Uterus (tissue), 4 donors: ENCODE data around the gene RMI2. TPM values are rescaled to one million over a fixed set of nuclear protein-coding genes. Genes with fewer than 3 reads are reported as not detected.

Experiments
- DNase-seq, 2 donors: peaks; one replicate each; pipeline ENCODE4 v3.0.0-alpha.2; 2019 to 2020
- H3K27ac ChIP-seq, 2 donors: fragments of 200-600 bp; sonication (generic); 1 replicate in 1 of 2; 2 replicates in 1 of 2; pipeline ENCODE4 v1.5.1; 2016 to 2018
- H3K27me3 ChIP-seq, 2 donors: fragments of 200-600 bp; sonication (generic); one replicate each; pipeline ENCODE4 v1.5.1; 2018 to 2019; ENCODE audit warnings: control low read depth in 1 of 2
- H3K36me3 ChIP-seq, 2 donors: fragments of 200-600 bp; sonication (generic); one replicate each; pipeline ENCODE4 v1.5.1; 2019; ENCODE audit warnings: control low read depth in 1 of 2
- H3K4me1 ChIP-seq, 2 donors: fragments of 200-600 bp; sonication (generic); one replicate each; pipeline ENCODE4 v1.5.1; 2018 to 2019; ENCODE audit warnings: control low read depth in 1 of 2
- H3K4me3 ChIP-seq, 2 donors: fragments of 200-600 bp; sonication (generic); 1 replicate in 1 of 2; 2 replicates in 1 of 2; pipeline ENCODE4 v1.5.1; 2018 to 2019; ENCODE audit warnings: mild to moderate bottlenecking in 1 of 2
- H3K9me3 ChIP-seq, 2 donors: fragments of 200-600 bp; sonication (generic); one replicate each; pipeline ENCODE4 v1.5.1; 2019; ENCODE audit warnings: control low read depth in 1 of 2
- POLR2A ChIP-seq, 2 donors: fragments of 450-650 bp; IDR thresholded peaks; one replicate each; pipeline ENCODE4 v1.6.1; 2016; ENCODE audit warnings: antibody characterized with exemption in 2 of 2, mild to moderate bottlenecking in 1 of 2, moderate library complexity in 1 of 2
- intact Hi-C: fragments of 100-400 bp; cut with DNase I; formaldehyde crosslinking; loops from one replicate; pipeline ENCODE4 v1.15.1; 2023; ENCODE audit warnings: low total_unique reads
- total RNA-seq, 4 donors: library from RNA; depleted of rRNA in 3 of 4; stranded (reverse); fragments of >200 nt in 3 of 4; gene quantifications; one replicate each; pipeline versions ENCODE4 v1.1.0 to v1.2.4, GENCODE V29; 2014 to 2023
- TF ChIP-seq, protein P1 (sequence below), 4 experiments: fragments of 200-600 bp in 2 of 4; fragments of 450-650 bp in 2 of 4; sonication (generic) in 2 of 4; IDR thresholded peaks; one replicate each; pipeline ENCODE4 v1.5.1; 2016 to 2019; ENCODE audit warnings: antibody characterized with exemption in 4 of 4, mild to moderate bottlenecking in 2 of 4, moderate library complexity in 1 of 4
- donor health status: DM: yes; HTN: yes; CAD: no.

Gene RMI2
- total RNA-seq, 4 donors from 2014 or later: 0.49 to 15.3 TPM; not detected in 2

DNA sequence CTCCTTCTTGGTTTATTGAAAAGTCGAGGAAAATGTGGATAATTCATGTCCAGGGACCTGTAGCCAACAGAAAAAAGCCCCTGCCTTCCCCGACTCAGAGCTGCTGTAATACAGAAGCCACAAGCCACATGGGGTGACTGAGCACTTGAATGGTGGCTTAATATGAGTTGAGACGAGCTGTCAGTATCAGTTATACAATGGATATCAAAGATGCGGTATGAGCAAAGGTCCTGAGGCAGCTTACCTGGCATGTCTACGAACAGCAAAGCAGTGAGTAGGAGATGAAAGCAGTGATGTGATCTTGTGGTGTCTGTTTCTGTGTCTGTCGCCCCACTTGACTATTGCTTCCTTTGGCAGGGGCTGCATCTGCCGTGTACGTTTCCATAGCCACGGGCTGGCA, 12.2 kb upstream of the RMI2 start:
- no peak for DNase-seq
- Histone ChIP-seq H3K9me3 (no peaks in the 10 kb centered on the region), H3K4me3 (no peak overlapping the region), H3K27ac (no peak overlapping the region), H3K36me3 (no peaks in the 10 kb centered on the region), H3K27me3 (no peaks in the 10 kb centered on the region), H3K4me1 (peaks cover 0 to 7% of the 10 kb centered on the region in 2 donors)
- no peak for TF ChIP-seq POLR2A (IDR thresholded peaks at IDR 0.05)
- TF ChIP-seq, protein P1, sequence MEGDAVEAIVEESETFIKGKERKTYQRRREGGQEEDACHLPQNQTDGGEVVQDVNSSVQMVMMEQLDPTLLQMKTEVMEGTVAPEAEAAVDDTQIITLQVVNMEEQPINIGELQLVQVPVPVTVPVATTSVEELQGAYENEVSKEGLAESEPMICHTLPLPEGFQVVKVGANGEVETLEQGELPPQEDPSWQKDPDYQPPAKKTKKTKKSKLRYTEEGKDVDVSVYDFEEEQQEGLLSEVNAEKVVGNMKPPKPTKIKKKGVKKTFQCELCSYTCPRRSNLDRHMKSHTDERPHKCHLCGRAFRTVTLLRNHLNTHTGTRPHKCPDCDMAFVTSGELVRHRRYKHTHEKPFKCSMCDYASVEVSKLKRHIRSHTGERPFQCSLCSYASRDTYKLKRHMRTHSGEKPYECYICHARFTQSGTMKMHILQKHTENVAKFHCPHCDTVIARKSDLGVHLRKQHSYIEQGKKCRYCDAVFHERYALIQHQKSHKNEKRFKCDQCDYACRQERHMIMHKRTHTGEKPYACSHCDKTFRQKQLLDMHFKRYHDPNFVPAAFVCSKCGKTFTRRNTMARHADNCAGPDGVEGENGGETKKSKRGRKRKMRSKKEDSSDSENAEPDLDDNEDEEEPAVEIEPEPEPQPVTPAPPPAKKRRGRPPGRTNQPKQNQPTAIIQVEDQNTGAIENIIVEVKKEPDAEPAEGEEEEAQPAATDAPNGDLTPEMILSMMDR (IDR thresholded peaks at IDR 0.05): no peak
- intact Hi-C loops: no loop called here

DNA sequence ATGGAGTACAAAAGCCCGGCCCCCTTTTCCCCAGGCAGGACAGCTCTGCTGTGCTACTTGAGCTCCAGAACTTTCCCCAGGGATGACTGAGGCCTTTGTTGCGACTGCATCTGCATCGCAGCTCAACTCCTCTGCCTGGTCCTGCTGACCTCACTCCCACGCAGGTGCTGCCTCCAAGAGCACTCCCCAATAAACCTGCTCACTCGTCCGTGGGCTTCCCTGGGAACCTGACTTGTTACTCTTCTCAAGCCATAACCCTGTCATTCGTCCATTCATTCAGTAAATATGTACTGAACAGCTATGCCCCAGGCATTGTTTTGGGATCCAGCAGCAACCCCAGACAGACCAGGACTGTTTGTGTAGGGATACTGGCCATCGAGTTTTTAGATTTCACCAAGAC, 11.6 kb upstream of the RMI2 start:
- TF ChIP-seq, protein P1 (IDR thresholded peaks at IDR 0.05): no peak
- no peak for TF ChIP-seq POLR2A (IDR thresholded peaks at IDR 0.05)
- Histone ChIP-seq H3K36me3 (no peaks in the 10 kb centered on the region), H3K4me3 (no peak overlapping the region), H3K27ac (no peak overlapping the region), H3K27me3 (no peaks in the 10 kb centered on the region), H3K4me1 (peaks cover 0 to 6% of the 10 kb centered on the region in 2 donors), H3K9me3 (no peaks in the 10 kb centered on the region)
- intact Hi-C loops: no loop called here
- DNase-seq: peak in 1 of 2 donors; percentile 39

DNA sequence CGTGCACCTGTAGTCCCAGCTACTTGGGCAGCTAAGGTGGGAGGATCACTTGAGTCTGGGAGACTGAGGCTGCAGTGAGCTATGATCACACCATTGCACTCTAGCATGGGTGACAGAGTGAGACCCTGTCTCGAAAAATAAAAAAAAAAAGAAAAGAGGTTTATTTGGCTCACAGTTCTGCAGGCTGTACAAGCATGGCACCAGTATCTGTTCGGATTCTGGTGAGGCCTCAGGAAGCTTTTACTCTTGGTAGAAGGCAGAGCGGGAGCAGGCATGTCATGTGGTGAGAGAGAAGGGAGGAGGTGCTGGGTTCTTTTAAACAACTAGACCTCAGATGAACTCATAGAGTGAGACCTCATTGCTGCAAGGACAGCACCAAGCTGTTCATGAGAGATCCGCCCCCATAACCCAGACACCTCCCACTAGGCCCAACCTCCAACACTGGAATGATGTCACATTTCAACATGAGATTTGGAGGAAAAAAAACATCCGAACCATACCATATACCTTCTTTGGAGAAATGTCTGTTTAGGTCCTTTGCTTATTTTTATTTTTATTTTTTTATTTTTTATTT, 10.3 kb upstream of the RMI2 start:
- TF ChIP-seq, protein P1 (IDR thresholded peaks at IDR 0.05): no peak
- TF ChIP-seq POLR2A (IDR thresholded peaks at IDR 0.05): no peak
- no peaks in the 10 kb centered on the region for H3K4me1 ChIP-seq
- intact Hi-C loops: no loop called here
- H3K4me3 ChIP-seq: no peak overlapping the region
- no peak overlapping the region for H3K27ac ChIP-seq
- H3K9me3 ChIP-seq: no peaks in the 10 kb centered on the region
- DNase-seq: no peak
- no peaks in the 10 kb centered on the region for H3K36me3 ChIP-seq
- H3K27me3 ChIP-seq: no peaks in the 10 kb centered on the region

DNA sequence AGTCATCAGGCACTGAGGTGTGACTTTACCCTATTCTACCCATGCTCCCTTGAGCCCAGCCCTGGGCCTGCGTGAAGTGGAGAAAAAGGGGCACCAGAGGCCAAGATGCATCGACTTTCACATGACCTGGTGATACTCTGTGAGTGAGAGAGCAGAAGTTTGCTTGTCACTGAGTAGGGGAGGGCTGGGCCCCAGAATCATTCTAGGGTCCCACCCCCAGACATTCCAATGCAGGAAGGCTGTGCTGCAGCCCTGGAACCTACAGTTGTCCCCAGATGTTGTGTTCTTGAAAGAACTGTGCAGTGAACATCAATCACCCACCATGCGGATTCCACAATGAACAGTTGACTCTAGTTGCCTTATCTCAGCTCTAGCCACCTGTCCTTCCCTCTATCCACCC, 6.2 kb upstream of the RMI2 start:
- no peaks in the 10 kb centered on the region for H3K4me1 ChIP-seq
- no peaks in the 10 kb centered on the region for H3K36me3 ChIP-seq
- TF ChIP-seq, protein P1 (IDR thresholded peaks at IDR 0.05): no peak
- TF ChIP-seq POLR2A (IDR thresholded peaks at IDR 0.05): no peak
- no peak for DNase-seq
- H3K27me3 ChIP-seq: no peaks in the 10 kb centered on the region
- intact Hi-C loops: no loop called here
- no peak overlapping the region for H3K4me3 ChIP-seq
- H3K27ac ChIP-seq: no peak overlapping the region
- H3K9me3 ChIP-seq: no peaks in the 10 kb centered on the region

DNA sequence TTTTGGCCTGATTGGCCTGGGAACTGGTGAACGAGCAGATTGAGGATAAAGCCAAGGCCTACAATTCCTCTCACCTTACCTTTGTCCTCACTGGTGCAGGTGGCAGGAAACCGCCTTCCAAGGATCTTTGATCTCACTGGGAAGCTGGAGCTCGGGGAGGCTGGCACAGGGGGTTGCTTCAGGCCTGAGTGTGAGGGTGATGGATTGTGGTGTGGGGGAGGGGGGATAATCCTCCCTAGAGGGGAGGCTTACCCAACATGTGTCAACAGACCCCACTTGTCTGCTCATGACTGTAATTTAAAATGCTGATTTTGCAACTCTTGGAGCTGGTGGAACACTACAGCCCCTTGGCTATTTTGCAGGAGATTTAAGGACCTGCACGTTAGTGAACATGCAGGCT, 4.5 kb upstream of the RMI2 start:
- TF ChIP-seq POLR2A (IDR thresholded peaks at IDR 0.05): no peak
- TF ChIP-seq, protein P1 (IDR thresholded peaks at IDR 0.05): no peak
- Histone ChIP-seq H3K9me3 (no peaks in the 10 kb centered on the region), H3K27ac (no peak overlapping the region), H3K27me3 (no peaks in the 10 kb centered on the region), H3K4me1 (peaks cover 0 to 3% of the 10 kb centered on the region in 2 donors), H3K36me3 (no peaks in the 10 kb centered on the region), H3K4me3 (no peak overlapping the region)
- intact Hi-C loops: no loop called here
- DNase-seq: no peak
